HEK293 (cell line): ENCODE results near the gene SLC66A2.

Experiments used
- CTCF ChIA-PET: fragments of 350-600 bp; formaldehyde crosslinking; extraction: SDS; loops from one replicate; lab custom pipeline; 2021; ENCODE audit warnings: antibody characterized with exemption; lab: Yijun Ruan, JAX
- POLR2A ChIA-PET: fragments of 300-600 bp; formaldehyde crosslinking; extraction: SDS; loops from one replicate; lab custom pipeline; 2020; ENCODE audit warnings: antibody characterized with exemption, inconsistent platforms; lab: Yijun Ruan, JAX
- H3K27ac ChIP-seq: fragments of 200-500 bp; sonication (Bioruptor generic); 2 replicates; pipeline ENCODE4 v1.5.1; 2014; ENCODE audit warnings: low read depth, low read length, control low read depth, inconsistent platforms; ENCODE audit errors: extremely low read depth
- H3K36me3 ChIP-seq, 2 experiments: fragments of 200-500 bp in 1 of 2; sonication (Bioruptor generic) in 1 of 2; 1 replicate in 1 of 2; 2 replicates in 1 of 2; pipeline ENCODE4 v1.5.1; 2014 to 2017; ENCODE audit warnings: inconsistent platforms in 2 of 2, low read length in 2 of 2; ENCODE audit not compliant: control insufficient read depth in 2 of 2, insufficient read depth in 1 of 2
- H3K4me1 ChIP-seq: fragments of 200-500 bp; sonication (Bioruptor generic); 2 replicates; pipeline ENCODE4 v1.5.1; 2014; ENCODE audit warnings: mild to moderate bottlenecking, low read length, inconsistent platforms; ENCODE audit not compliant: control insufficient read depth, insufficient read depth
- H3K4me3 ChIP-seq: 2 replicates; pipeline ENCODE4 v1.5.1; 2011; ENCODE audit warnings: low read depth, mild to moderate bottlenecking, control low read depth, low read length, moderate library complexity
- H3K9me3 ChIP-seq: fragments of 200-500 bp; sonication (Bioruptor generic); 2 replicates; pipeline ENCODE4 v1.5.1; 2014; ENCODE audit warnings: low read depth, low read length, inconsistent platforms; ENCODE audit not compliant: control insufficient read depth, insufficient read depth
- ELK4 ChIP-seq: IDR thresholded peaks from 2 replicates; pipeline ENCODE4 v1.6.1; 2011; ENCODE audit warnings: mild to moderate bottlenecking, low read depth, low read length, borderline replicate concordance
- GLIS1 ChIP-seq: fragments of 450-650 bp; formaldehyde crosslinking; IDR thresholded peaks from 2 replicates; pipeline ENCODE4 v1.5.1; 2016; ENCODE audit warnings: missing biosample characterization, missing genetic modification characterization
- KLF9 ChIP-seq: fragments of 450-650 bp; formaldehyde crosslinking; IDR thresholded peaks from 2 replicates; pipeline ENCODE4 v1.5.1; 2016; ENCODE audit warnings: missing biosample characterization, missing genetic modification characterization, low read depth
- OSR2 ChIP-seq: fragments of 450-650 bp; formaldehyde crosslinking; IDR thresholded peaks from 2 replicates; pipeline ENCODE4 v1.5.1; 2016; ENCODE audit warnings: missing biosample characterization, missing genetic modification characterization
- OVOL3 ChIP-seq: fragments of 450-650 bp; formaldehyde crosslinking; IDR thresholded peaks from 2 replicates; pipeline ENCODE4 v1.5.1; 2016; ENCODE audit warnings: missing biosample characterization, missing genetic modification characterization
- PATZ1 ChIP-seq: fragments of 450-650 bp; formaldehyde crosslinking; IDR thresholded peaks from 2 replicates; pipeline ENCODE4 v1.5.1; 2016; ENCODE audit warnings: missing biosample characterization, missing genetic modification characterization
- REST ChIP-seq: fragments of 450-650 bp; formaldehyde crosslinking; IDR thresholded peaks from 2 replicates; pipeline ENCODE4 v1.5.1; 2016; ENCODE audit warnings: missing biosample characterization, missing genetic modification characterization
- SCRT1 ChIP-seq: fragments of 450-650 bp; formaldehyde crosslinking; IDR thresholded peaks from 2 replicates; pipeline ENCODE4 v1.5.1; 2016; ENCODE audit warnings: missing biosample characterization, missing genetic modification characterization, borderline replicate concordance
- ZBTB44 ChIP-seq: fragments of 450-650 bp; IDR thresholded peaks from 2 replicates; pipeline ENCODE4 v1.5.1; 2018; ENCODE audit warnings: missing biosample characterization, mild to moderate bottlenecking, missing genetic modification characterization
- ZBTB49 ChIP-seq: fragments of 450-650 bp; formaldehyde crosslinking; IDR thresholded peaks from 2 replicates; pipeline ENCODE4 v1.5.1; 2016; ENCODE audit warnings: missing biosample characterization, missing genetic modification characterization, low read depth
- ZFP37 ChIP-seq: fragments of 450-650 bp; formaldehyde crosslinking; IDR thresholded peaks from 2 replicates; pipeline ENCODE4 v1.5.1; 2016; ENCODE audit warnings: missing biosample characterization, missing genetic modification characterization
- ZNF394 ChIP-seq: fragments of 450-650 bp; formaldehyde crosslinking; IDR thresholded peaks from 2 replicates; pipeline ENCODE4 v1.5.1; 2016; ENCODE audit warnings: missing biosample characterization, missing genetic modification characterization, mild to moderate bottlenecking, moderate library complexity, borderline replicate concordance
- ZNF513 ChIP-seq: fragments of 450-650 bp; IDR thresholded peaks from 2 replicates; pipeline ENCODE4 v1.5.1; 2018; ENCODE audit warnings: missing biosample characterization, missing genetic modification characterization
- ZNF639 ChIP-seq: fragments of 450-650 bp; formaldehyde crosslinking; IDR thresholded peaks from 2 replicates; pipeline ENCODE4 v1.5.1; 2016; ENCODE audit warnings: missing biosample characterization, missing genetic modification characterization
- ZNF664 ChIP-seq: fragments of 450-650 bp; formaldehyde crosslinking; IDR thresholded peaks from 2 replicates; pipeline ENCODE4 v1.5.1; 2016; ENCODE audit warnings: missing biosample characterization, missing genetic modification characterization
- ZNF707 ChIP-seq: fragments of 450-650 bp; formaldehyde crosslinking; IDR thresholded peaks from 2 replicates; pipeline ENCODE4 v1.5.1; 2016; ENCODE audit warnings: missing biosample characterization, missing genetic modification characterization
- ZNF776 ChIP-seq: fragments of 450-650 bp; formaldehyde crosslinking; IDR thresholded peaks from 2 replicates; pipeline ENCODE4 v1.5.0; 2017; ENCODE audit warnings: missing biosample characterization, missing genetic modification characterization, borderline replicate concordance
- ZNF785 ChIP-seq: fragments of 450-650 bp; formaldehyde crosslinking; IDR thresholded peaks from 2 replicates; pipeline ENCODE4 v1.5.1; 2016; ENCODE audit warnings: missing biosample characterization, missing genetic modification characterization
- ZNF792 ChIP-seq: fragments of 450-650 bp; formaldehyde crosslinking; IDR thresholded peaks from 2 replicates; pipeline ENCODE4 v1.5.1; 2016; ENCODE audit warnings: missing biosample characterization, missing genetic modification characterization

SLC66A2 gene

GRCh38 chr18:79930020-79930642, 21.3 kb downstream of the SLC66A2 start (continued):
- TF ChIP-seq ZNF513 (tag by site-specific recombination) = no peak
- TF ChIP-seq ZNF707 (tag by site-specific recombination) = no peak
- TF ChIP-seq ZNF639 (tag by site-specific recombination) = no peak
- TF ChIP-seq SCRT1 = no peak
- TF ChIP-seq ZNF785 (tag by site-specific recombination) = no peak
- no peak for TF ChIP-seq KLF9 (tag by site-specific recombination)
- TF ChIP-seq ZNF776 (tag by site-specific recombination) = no peak
- TF ChIP-seq GLIS1 = no peak
- TF ChIP-seq ZNF664 (tag by site-specific recombination) = no peak
- no peak for TF ChIP-seq REST (tag by site-specific recombination)
- no peak for TF ChIP-seq ZBTB49
- TF ChIP-seq ZNF792 (tag by site-specific recombination) = no peak
- no peak for TF ChIP-seq ZBTB44 (tag by site-specific recombination)
- no peak for TF ChIP-seq ELK4
- TF ChIP-seq ZNF394 = no peak

- H3K27ac ChIP-seq = no peak overlapping the region
- CTCF ChIA-PET = no interaction called here
- H3K4me1 ChIP-seq = no peaks in the 10 kb centered on the region
- no peaks in the 10 kb centered on the region for H3K9me3 ChIP-seq
- TF ChIP-seq SCRT1 (no peak), PATZ1 (no peak), OSR2 (tag by site-specific recombination) (no peak), OVOL3 (no peak), ZFP37 (tag by site-specific recombination) (no peak)
- TF ChIP-seq, all 188 proteins: peak for 0
- no peak overlapping the region for H3K4me3 ChIP-seq
- peaks cover 4 to 22% of the 10 kb centered on the region in 2 experiments; a peak in 2 of 3 replicates for H3K36me3 ChIP-seq
- POLR2A ChIA-PET = no interaction called here
Measured at GRCh38 chr18:79928563-79928960, 22.9 kb downstream of the SLC66A2 start.
